K562 (cell line): ENCODE results near the gene KIF5A. TPM values are rescaled to one million over a fixed set of nuclear protein-coding genes. Genes with fewer than 3 reads are reported as not detected.
A peak's percentile ranks its signal among the peaks of the same experiment; 100 is the strongest.

Source experiments
- BRD4 ChIP-seq: fragments of 200-600 bp; sonication (generic); IDR thresholded peaks from 2 replicates; pipeline ENCODE4 v1.6.1; 2017; ENCODE audit warnings: inconsistent platforms
- CREB3L1 ChIP-seq: fragments of 450-650 bp; IDR thresholded peaks from 2 replicates; pipeline ENCODE4 v1.6.1; 2014; ENCODE audit warnings: low read depth, mild to moderate bottlenecking, moderate library complexity, borderline replicate concordance
- DMBX1 ChIP-seq: fragments of 250-450 bp; sonication (Bioruptor Pico); IDR thresholded peaks from 2 replicates; pipeline ENCODE4 v1.8.0; 2022; ENCODE audit warnings: inconsistent platforms, mild to moderate bottlenecking, moderate library complexity, borderline replicate concordance
- ELF2 ChIP-seq: fragments of 250-450 bp; sonication (Bioruptor Pico); IDR thresholded peaks from 2 replicates; pipeline ENCODE4 v1.5.0; 2021; ENCODE audit warnings: mild to moderate bottlenecking
- GTF2A2 ChIP-seq: IDR thresholded peaks from 2 replicates; pipeline ENCODE4 v1.6.1; 2016; ENCODE audit warnings: mild to moderate bottlenecking, missing genetic modification characterization, missing compliant biosample characterization
- KDM5B ChIP-seq: fragments of 200-600 bp; sonication (generic); IDR thresholded peaks from 2 replicates; pipeline ENCODE4 v1.6.1; 2012; ENCODE audit warnings: low read depth, mild to moderate bottlenecking, moderate library complexity, low read length, control low read depth, inconsistent platforms; ENCODE audit not compliant: insufficient replicate concordance
- MBD1 ChIP-seq: fragments of 250-450 bp; sonication (Bioruptor Pico); IDR thresholded peaks from 2 replicates; pipeline ENCODE4 v1.8.0; 2022; ENCODE audit warnings: inconsistent platforms
- MBD2 ChIP-seq: sonication (generic); IDR thresholded peaks from 2 replicates; pipeline ENCODE4 v1.6.1; 2016; ENCODE audit warnings: low read depth, borderline replicate concordance
- MCM5 ChIP-seq: fragments of 450-650 bp; IDR thresholded peaks from 2 replicates; pipeline ENCODE4 v1.6.1; 2016; ENCODE audit warnings: low read depth
- MEF2A ChIP-seq: IDR thresholded peaks from 2 replicates; pipeline ENCODE4 v1.6.1; 2011; ENCODE audit warnings: low read depth, mild to moderate bottlenecking, low read length, moderate library complexity; ENCODE audit not compliant: control insufficient read depth
- PHB ChIP-seq: fragments of 250-450 bp; sonication (Bioruptor Pico); IDR thresholded peaks from 2 replicates; pipeline ENCODE4 v1.5.0; 2021
- SMAD3 ChIP-seq: fragments of 450-650 bp; formaldehyde crosslinking; conservative IDR thresholded peaks from 2 replicates; pipeline ENCODE4 v1.4.0; 2020; ENCODE audit warnings: mild to moderate bottlenecking
- THRB ChIP-seq: fragments of 450-650 bp; formaldehyde crosslinking; conservative IDR thresholded peaks from 2 replicates; pipeline ENCODE4 v1.4.0; 2022; ENCODE audit warnings: mild to moderate bottlenecking, missing genetic modification characterization
- TRIM28 ChIP-seq: fragments of 450-650 bp; IDR thresholded peaks from 2 replicates; pipeline ENCODE4 v1.6.1; 2017
- ZBTB33 ChIP-seq: sonication (generic); formaldehyde crosslinking; IDR thresholded peaks from 2 replicates; pipeline ENCODE4 v1.8.1; 2023; ENCODE audit warnings: mild to moderate bottlenecking, missing genetic modification reagents
- ZNF197 ChIP-seq: fragments of 200-800 bp; sonication (Bioruptor generic); IDR thresholded peaks from 2 replicates; pipeline ENCODE4 v1.6.1; 2016; ENCODE audit warnings: low read depth, missing genetic modification characterization, missing compliant biosample characterization
- ZNF398 ChIP-seq: fragments of 250-450 bp; sonication (Bioruptor Pico); IDR thresholded peaks from 2 replicates; pipeline ENCODE4 v1.8.0; 2021; ENCODE audit warnings: moderate library complexity, mild to moderate bottlenecking, inconsistent platforms
- ZNF507 ChIP-seq: conservative IDR thresholded peaks from 2 replicates; pipeline ENCODE4 v1.6.1; 2017; ENCODE audit warnings: missing genetic modification characterization, missing compliant biosample characterization
- ZNF57 ChIP-seq: fragments of 450-650 bp; formaldehyde crosslinking; IDR thresholded peaks from 2 replicates; pipeline ENCODE4 v1.4.0; 2020; ENCODE audit warnings: mild to moderate bottlenecking, moderate library complexity
- polyA plus RNA-seq, 8 experiments: library from polyadenylated mRNA; depleted of rRNA in 4 of 8; stranded (reverse) in 5 of 8; unstranded in 3 of 8; fragments of >200 nt; fragmentation: Nextera tagmentation in 2 of 8; fragmentation: Illumina TruSeq in 1 of 8; extraction: Ambion mirVana in 2 of 8; extraction: Trizol in 1 of 8; gene quantifications; 2 replicates each; pipeline versions ENCODE4 v1.2.1 to v1.2.3, GENCODE V29; 2011 to 2014; ENCODE audit warnings: inconsistent platforms in 1 of 8, missing spikeins in 1 of 8
- total RNA-seq, 7 experiments: library from RNA; depleted of rRNA in 6 of 7; stranded (reverse); fragments of >200 nt in 6 of 7; fragmentation: Illumina TruSeq in 2 of 7; extraction: Trizol in 2 of 7; gene quantifications; 2 replicates each; pipeline versions ENCODE4 v1.2.1 to v1.2.3, GENCODE V29; 2011 to 2021; ENCODE audit warnings: low replicate concordance in 1 of 7

The KIF5A gene
- total and polyA plus RNA-seq, 9 of the 15 experiments (the other 6 are each of a cell fraction or from before 2014, with no cell fraction given), result 3.4 to 17.7 (median 8.0) TPM

- no peak for TF ChIP-seq ZNF197 (CRISPR knock-in tag)
- TF ChIP-seq BRD4, result no peak
- TF ChIP-seq SMAD3 (CRISPR knock-in tag), result 0 out of 2 replicates have a peak, but pooled peaks have one; percentile 32
- no peak for TF ChIP-seq TRIM28
- TF ChIP-seq ZBTB33 (CRISPR knock-in tag), result no peak
- TF ChIP-seq PHB (CRISPR knock-in tag), result no peak
- no peak for TF ChIP-seq MBD2
- no peak for TF ChIP-seq CREB3L1
- TF ChIP-seq MEF2A, result no peak
- TF ChIP-seq DMBX1 (CRISPR knock-in tag), result no peak
- TF ChIP-seq KDM5B, result no peak
- TF ChIP-seq MCM5, result no peak
- TF ChIP-seq ZNF57, result no peak
- no peak for TF ChIP-seq ZNF507 (tag)
- no peak for TF ChIP-seq MBD1 (CRISPR knock-in tag)
- TF ChIP-seq GTF2A2 (tag), result no peak
- no peak for TF ChIP-seq ELF2 (CRISPR knock-in tag)
- no peak for TF ChIP-seq ZNF398 (CRISPR knock-in tag)
- 0 out of 2 replicates have a peak, but pooled peaks have one; percentile 1 for TF ChIP-seq THRB (CRISPR knock-in tag)
Observed at GRCh38 chr12:57514720-57515407, 35.0 kb upstream of the KIF5A start (continued).
